ENCODE measurements around the gene HPX.
"Not testable (repeated sequence)": the region's sequence is repeated elsewhere in the genome, so short reads cannot be mapped to it uniquely, and the experiment has no call there.

The HPX gene

DNA sequence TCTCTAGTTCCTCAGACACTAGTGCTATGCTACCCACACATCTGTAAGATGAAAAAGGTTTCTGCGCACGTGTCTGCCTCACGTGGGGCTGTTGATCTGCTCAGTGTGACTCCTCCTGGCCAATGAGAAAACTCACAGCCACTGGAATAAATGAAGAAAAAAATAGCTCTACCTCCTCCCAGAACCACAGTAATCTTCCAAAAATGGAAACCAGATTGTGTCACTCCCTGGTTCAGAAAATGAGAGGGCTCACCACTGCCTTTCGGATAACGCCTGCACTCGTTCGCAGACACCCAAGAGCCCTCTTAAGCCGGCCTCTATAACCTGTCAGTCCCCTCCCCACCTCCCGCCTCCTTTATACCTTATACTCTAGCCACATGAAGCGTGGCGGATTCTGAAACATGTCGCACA, 27.0 kb downstream of the HPX start:
- no peak for DNase-seq

DNA sequence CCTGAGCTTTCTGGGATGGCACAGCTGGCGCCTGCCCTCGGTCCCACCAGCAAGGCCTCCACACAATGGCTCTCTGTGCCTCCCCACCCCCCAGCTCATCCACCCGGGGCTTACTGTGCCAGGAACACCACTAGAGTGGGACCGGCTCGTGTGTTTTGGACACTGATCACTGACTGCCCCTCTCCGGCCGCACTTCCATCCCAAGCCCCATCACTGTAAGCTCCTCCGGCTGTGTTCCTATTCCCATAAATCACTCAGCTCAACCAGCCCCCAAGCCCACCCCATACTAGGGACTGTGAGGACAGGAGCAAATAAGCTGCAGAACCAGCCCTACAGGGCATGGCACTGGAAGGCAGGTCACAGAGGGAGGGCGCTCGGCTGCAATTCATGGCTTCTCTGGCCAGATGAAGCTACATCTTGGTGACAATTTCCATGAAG, 29.2 kb downstream of the HPX start:
- DNase-seq: no peak

DNA sequence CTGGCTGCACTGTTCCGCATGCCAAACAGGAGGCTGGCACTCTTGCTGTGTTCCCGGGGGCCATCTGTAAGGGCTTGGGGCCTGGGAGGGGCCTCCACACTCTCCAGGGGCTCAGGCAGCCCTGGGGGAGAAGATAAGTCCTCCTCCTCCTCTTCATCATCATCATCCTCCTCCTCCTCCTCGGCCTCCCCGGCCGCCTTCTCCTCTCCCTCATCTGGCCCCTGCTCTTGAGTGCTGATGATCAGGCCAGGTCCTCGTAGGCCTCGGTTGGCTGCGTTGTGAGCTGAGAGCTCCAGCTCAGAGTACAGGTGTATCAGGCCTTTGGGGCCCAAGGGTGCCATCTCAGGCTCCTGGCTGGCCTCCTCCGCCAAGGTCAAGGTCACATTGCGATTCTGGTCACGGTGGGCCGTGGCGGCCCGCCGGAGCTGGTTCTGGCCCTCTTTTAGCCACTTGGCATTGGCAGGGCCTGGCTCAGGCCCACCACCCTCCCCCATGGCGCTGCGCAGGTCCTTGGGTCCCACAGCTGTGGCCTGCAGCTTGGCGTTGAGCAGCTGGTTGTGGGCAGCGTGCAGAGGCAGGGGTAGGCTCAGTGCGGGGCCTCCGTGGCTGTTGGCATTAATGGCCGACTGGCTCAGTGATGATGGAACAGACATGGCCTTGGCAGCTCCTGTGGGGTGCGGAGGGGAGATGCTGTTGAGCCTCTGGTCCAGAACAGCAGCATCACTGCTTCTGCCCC, 29.9 kb downstream of the HPX start:
- no peak for DNase-seq

DNA sequence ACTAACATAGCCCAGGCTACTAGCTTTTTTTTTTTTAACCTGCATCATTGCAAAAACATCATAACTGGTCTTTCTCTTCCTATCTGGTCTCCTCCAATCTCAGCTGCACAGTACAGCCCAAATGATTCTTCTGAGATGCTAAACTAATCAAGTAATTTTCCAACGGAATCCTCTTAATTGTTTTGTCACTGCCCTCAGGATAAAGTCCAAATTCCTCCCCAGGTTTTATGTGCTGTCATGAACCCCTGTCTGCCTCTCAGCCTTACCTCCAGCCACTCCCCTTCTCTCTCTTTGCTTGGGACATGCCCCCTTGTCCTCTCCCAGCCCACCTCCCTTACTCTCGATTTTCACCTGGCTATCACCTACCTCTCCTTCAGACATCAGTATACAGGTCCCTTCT, 34.4 kb downstream of the HPX start:
- DNase-seq: no peak

DNA sequence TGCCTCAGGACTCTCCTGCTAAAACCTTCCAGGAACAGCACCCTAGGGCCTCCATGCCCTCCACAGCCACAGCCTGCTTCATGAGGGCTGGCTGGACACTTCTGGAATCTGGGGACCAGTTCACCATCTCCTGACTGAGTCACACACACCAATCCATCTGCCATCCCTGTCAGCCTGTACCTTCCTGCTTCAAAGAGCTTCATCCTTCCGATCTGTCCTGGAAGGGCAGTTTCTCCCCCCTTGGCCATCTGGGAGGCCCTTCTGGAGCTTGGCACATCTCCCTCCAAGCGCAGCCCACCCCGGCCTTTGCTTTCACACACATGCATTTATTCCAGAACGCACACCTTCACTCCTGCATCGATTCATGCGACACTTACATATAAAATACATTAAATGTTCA, 34.9 kb downstream of the HPX start:
- DNase-seq: no peak

DNA sequence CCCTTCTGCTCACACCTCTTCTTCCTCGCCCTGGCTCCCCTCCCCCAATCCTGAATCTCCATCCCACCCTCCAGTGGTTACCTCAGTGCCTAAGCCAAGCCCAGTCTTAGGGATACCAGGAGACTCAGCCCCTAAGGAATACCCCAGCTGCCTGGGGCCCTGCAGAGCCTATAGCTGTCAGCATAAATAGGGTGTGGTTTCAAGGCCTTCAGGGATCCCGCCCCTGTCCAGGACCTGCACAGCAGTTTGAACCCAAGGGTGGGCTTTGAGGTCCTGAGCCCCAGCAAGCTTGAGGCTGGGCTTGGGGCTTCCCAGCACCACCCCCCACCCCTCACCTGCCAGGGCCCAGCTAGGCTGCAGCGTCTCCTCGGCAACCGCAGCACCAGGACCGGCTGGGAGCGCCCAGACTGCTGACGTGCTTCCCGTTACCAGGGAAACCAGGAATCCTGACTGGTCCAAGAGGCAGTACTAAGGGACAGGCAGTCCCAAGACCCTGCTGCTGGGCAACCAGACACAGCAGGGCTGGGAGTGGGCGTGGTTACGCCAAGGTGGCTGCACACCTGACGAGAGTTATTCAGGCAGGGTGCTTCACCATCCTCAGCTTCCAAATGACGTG, 35.6 kb downstream of the HPX start:
- DNase-seq: no peak

DNA sequence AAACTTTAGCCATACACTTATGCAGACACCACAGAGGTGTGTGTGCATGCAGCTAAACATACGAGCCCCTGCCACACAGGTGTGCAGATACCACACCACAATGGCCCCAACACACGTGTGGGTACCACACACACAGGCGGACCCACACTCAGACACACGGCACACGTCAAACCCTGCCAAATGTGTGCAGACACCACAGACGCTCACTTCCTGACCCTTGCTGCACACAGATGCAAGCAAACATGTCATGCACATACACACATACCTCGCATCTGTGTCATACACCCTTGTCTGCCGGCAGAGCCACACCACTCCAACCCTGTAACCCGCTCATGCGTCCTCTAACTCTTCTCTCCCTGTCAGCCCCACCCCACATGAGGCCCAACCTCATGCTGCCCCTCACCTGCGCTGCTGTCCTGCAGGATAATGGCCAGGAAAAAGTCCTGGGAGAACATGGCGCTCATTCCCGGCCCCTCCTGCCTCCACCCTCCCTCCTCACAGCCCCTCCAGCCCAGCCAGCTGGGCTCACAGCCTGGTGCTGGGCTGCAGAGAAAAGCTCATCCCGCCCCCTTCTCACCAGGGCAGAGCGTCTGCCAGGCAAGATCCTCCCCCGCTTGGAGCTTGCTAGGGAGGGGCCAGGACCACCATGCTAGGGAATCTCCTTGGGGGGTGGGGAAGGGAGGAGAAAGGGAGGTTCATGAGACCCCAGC, 36.3 kb downstream of the HPX start:
- DNase-seq: no peak

DNA sequence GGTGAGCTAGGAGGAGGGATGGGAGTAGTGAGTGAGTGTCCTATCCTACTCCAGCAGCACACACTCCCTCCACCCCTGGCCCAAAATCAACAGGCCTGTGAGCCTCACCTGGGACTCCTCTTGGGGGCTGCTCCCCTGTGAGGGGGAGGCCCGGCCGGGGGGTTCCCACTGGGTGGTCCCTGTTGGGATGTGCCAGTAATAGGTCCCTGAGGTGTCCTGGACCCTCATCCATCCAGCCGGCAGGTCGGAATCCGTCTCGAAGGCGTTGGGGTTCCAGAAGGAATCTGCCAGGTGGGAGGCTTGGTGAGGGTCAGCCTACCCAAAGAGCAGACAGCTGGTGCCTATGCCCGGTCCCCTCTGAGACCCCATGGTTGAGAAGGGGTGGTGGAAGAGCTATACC, 37.2 kb downstream of the HPX start:
- DNase-seq: no peak

DNA sequence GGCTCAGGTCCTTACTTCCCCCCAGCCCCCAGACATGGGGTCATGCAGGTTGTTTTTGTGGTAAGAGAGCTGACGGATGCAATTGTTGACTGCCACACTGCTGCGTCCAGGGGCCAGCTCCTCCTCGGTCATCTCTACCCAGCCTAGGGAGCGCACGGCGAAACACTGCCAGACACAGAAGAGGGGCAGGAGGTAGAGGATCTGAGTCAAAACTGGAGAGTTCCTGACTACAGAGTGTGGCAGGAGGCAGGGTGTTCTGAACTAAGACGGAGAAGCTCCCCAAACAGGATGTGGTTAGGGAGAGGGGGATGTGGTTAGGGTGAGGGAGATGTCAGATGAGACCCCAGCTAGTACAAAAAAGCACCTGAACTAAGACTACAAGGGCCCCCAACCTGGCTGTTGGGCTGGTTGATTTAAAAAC, 38.2 kb downstream of the HPX start:
- DNase-seq: peak; percentile 76

DNA sequence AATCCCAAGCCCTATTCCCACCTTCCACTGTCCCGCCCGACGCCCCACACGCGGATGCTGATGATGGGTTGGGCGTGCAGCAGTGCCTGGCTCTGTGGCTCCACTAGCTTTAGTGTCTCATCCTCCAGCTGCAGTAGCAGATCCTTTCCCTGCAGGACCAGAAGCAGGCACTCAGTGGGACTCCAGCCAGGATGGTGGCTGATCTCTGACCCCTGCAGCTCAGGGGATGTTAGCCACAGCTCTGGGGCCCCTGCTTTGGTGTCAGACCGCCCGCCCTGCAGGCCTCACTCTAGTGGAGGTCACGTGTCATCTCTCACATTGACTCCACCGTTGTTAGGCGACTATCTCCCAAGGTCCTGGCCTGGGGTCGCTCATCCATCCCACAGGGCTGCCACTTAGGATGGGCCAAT, 38.7 kb downstream of the HPX start:
- DNase-seq: no peak

DNA sequence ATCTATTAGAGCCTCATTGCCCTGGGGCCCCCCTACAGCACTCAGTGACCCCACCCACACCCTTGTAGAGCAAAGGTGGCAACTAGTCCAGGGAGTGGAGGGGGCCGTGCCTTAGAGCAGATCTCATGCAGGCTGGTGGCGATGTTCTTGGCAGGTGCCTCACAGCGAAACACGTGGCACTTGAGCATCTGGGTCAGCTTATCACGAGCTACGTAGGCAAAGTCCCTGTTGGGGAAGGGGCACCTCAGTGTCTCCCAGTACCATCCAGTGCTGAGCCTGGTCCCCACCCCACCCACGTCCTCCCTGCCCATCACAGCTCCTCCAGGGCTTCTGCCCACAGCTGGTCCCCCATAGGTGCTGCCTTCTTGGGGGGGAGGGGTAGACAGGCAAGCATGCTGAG, 39.3 kb downstream of the HPX start:
- no peak for DNase-seq

DNA sequence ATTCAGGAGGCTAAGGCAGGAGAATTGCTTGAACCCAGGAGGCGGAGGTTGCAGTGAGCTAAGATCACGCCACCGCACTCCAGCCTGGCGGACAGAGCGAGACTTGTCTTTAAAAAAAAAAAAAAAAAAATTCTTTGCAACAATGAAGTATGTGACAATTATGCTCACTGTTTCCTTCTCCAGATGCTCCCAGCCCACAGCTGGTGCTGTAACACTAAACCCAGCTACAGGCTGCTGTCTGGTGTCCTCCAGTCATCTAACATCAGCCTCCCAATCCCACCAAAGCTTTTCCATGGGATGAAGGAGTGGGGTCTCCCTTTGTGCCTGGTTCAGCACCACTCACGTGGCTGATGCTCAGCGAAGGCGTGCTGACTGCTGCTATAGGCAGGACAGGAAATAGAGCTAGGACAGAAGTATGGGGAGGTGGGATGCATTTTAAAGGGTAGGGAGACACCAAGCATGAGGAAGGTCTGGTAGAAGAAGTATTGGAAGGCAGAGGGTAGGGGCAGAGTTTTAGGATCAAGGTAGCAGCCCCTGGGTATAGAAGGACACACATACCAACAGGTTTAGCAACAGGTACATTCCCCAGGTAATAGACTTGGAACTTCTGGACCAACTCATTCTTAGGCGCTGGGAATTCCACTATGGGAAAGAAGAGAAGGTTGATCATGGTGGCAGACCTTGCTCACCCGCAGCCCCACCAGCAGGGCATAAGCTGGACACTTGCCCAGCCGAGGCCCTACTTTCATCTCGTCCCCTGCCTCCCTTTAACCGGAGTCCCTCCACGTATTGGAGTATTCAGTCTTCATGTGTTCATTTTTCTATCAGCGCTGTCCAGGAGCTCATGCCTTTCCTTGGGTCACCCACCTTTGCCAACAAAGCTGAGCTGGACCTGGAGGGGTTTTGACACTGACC, 40.1 kb downstream of the HPX start:
- no peak for DNase-seq

DNA sequence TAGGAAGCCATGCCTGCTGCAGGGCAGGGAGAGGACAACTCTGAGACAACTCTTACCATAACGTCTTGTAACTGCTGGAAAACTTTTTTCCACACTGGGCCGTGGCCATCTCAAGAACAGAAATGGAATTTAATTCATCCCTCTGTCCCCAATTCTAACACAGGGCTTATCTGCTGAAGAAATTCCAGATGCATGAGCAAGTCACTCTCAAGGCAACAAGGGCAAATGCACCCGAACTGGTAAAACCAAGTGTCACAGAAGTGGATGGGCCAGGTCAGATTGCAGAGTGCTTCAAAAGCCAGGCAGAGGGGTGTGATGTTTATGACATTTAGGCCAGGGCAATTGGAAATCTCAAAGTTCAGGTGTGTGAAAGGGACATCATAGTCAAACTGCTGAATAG, 43.2 kb downstream of the HPX start:
- no peak for DNase-seq

DNA sequence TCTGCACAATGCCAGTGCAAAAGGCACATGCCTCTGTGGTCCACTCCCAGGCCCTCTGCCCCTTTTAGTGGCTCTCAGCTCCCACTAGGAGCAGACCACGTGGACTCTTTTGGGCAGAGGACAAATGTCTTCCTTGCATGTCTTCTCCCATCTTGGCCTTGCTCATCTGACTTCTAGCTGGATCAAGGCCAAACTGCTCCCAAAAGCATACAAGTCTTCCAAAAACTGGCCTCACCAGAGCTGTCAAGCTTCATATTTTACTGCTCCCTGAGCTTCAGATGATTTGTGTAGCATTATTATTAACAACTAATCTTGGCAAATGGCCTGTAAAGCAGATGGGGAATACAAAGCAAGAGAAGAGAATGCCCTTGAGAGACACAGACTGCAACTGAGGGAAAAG, 43.6 kb downstream of the HPX start:
- no peak for DNase-seq

DNA sequence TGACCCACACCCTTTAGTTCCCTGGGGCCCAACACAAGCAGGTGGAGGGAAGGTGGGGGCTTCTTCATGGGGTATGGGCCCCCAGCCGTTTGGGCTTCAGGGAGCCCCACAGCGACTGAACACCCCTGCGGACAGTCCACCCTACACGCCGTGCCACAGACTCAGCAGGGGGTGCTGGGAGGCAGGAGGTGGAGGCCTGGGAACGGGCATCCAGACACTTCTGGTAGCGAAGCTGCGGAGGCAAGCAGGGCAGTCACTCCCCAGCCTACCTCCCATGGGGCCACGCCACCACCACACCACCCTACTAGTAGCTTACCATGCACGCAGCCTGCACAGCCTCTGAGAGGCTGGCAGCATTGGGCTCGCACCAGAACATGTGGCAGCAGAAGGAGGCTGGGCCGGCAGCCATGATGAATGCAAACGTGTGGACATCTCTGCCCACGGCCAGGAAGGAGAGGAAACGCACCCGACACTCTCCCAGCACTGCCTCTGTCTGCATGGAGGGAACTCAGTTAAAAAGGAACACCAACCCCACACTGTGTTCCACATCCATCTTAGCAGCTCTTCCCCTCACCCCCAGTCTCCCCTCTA, 45.2 kb downstream of the HPX start:
- no peak for DNase-seq

DNA sequence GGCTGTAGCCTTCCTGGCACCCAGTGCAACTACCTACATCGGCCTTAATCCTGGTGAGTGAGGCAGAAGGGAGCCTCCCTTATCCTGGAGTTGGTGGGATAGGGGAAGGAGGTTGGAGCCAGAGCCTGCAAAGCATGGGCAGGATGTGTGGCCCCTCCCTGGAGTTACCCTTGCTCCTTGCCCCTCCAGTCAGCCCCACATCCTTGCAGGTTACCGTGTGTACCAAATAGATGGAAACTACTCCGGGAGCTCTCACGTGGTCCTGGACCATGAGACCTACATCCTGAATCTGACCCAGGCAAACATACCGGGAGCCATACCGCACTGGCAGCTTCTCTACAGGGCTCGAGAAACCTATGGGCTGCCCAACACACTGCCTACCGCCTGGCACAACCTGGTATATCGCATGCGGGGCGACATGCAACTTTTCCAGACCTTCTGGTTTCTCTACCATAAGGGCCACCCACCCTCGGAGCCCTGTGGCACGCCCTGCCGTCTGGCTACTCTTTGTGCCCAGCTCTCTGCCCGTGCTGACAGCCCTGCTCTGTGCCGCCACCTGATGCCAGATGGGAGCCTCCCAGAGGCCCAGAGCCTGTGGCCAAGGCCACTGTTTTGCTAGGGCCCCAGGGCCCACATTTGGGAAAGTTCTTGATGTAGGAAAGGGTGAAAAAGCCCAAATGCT, 46.7 kb downstream of the HPX start:
- no peak for DNase-seq

DNA sequence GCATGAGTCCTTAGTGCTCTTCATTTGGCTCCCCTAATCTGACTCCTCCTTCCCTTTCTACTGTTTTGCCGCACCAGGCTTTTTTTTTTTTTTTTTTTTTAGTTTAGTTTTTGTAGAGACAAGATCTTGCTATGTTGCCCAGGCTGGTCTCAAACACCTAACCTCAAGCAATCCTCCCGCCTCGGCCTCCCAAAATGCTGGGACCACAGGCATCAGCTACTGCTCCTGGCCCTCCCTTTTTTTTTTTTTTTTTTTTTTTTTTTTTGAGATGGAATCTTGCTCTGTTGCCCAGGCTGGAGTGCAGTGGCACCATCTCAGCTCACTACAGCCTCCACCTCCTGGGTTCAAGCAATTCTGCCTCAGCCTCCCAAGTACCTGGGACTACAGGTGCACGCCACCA, 48.5 kb downstream of the HPX start:
- DNase-seq: not testable (repeated sequence)

DNA sequence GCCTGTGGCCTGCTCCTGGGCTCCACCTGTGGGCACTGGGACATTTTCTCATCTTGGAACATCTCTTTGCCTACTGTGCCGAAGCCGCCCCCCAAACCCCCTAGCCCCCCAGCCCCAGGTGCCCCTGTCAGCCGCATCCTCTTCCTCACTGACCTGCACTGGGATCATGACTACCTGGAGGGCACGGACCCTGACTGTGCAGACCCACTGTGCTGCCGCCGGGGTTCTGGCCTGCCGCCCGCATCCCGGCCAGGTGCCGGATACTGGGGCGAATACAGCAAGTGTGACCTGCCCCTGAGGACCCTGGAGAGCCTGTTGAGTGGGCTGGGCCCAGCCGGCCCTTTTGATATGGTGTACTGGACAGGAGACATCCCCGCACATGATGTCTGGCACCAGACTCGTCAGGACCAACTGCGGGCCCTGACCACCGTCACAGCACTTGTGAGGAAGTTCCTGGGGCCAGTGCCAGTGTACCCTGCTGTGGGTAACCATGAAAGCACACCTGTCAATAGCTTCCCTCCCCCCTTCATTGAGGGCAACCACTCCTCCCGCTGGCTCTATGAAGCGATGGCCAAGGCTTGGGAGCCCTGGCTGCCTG, 49.2 kb downstream of the HPX start:
- DNase-seq: no peak

DNA sequence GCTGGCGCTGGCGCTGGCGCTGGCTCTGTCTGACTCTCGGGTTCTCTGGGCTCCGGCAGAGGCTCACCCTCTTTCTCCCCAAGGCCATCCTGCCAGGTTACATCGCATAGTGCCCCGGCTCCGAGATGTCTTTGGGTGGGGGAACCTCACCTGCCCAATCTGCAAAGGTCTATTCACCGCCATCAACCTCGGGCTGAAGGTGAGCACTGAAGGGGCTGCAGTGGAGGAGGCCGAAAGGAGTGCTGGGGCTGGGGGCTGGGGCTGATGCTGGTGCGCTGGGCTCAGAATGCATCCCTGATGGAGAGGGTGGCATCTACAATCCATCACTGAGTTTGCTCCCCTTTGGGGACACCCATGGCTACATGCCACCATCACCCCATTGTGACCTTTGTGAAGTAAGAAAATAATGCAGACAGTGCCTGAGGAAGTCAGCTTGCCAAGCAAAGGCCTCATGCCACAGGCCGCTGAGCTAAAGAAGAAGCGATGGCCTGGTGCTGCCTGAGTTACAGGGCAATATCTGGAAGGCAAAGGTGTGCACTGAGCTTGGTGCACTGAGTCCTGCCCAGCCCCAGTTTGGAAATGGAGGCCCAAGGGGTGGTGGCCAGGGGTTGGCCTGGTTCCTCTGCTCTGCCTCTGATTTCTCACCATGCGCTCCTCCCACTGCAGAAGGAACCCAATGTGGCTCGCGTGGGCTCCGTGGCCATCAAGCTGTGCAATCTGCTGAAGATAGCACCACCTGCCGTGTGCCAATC, 49.9 kb downstream of the HPX start:
- DNase-seq: no peak

DNA sequence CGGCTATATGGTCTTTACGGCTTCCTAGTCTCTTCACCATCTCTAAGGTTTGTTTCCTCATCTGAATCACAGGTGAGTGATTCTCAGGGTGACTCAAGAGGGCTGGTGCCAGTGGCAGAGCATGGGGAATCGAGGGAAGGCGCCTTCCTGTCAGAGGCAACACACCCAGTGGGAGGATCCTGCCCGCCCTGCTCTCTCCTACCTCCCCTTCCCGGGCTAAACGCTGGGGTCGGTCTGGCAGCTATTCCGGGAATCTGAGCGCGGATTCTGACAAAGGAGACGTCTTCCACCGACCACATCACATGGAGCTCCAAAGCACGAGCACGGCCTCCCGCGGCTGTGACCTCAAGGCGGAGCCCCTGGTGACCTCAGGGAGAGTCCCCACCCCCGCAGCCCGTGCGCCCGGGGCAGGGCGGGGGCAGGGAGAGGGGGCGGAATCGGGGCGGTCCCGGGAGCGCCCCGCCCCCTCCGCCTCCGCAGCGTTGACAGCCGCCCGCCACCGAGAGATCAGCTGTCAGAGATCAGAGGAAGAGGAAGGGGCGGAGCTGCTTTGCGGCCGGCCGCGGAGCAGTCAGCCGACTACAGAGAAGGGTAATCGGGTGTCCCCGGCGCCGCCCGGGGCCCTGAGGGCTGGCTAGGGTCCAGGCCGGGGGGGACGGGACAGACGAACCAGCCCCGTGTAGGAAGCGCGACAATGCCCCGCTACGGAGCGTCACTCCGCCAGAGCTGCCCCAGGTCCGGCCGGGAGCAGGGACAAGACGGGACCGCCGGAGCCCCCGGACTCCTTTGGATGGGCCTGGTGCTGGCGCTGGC, 50.7 kb downstream of the HPX start, which contains the start of gene SMPD1:
Gene SMPD1 (plus strand): TSS at position 570 of the 813 bp plus-strand sequence. CDS start 125 bp downstream, at position 695.
- peak; percentile 84 for DNase-seq
